Lower leg skin (tissue), 4 donors: ENCODE measurements around the gene AKAP9. TPM values are rescaled to one million over a fixed set of nuclear protein-coding genes. Genes with fewer than 3 reads are reported as not detected.

ENCODE experiments used
- DNase-seq, 2 donors: peaks; one replicate each; pipeline ENCODE4 v3.0.0-alpha.2; 2019; ENCODE audit warnings: low spot score in 2 of 2
- H3K4me3 ChIP-seq: fragments of 200-600 bp; sonication (generic); 2 replicates; pipeline ENCODE4 v1.5.1; 2017; ENCODE audit warnings: mild to moderate bottlenecking, low read depth; ENCODE audit not compliant: poor library complexity, severe bottlenecking
- POLR2A ChIP-seq, 2 donors: fragments of 450-650 bp; IDR thresholded peaks; one replicate each; pipeline ENCODE4 v1.6.1; 2016 to 2017; ENCODE audit warnings: antibody characterized with exemption in 2 of 2, mild to moderate bottlenecking in 1 of 2, moderate library complexity in 1 of 2
- WGBS, 2 donors: methylation state at CpG; one replicate each; pipeline ENCODE4 v1.1.5; 2018; 5-methylcytosine and 5-hydroxymethylcytosine counted together
- intact Hi-C: fragments of 100-400 bp; cut with DNase I; formaldehyde crosslinking; loops from one replicate; pipeline ENCODE4 v1.15.0; 2023; ENCODE audit warnings: low total_unique reads
- total RNA-seq, 4 donors: library from RNA; depleted of rRNA; stranded (reverse); fragments of >200 nt; gene quantifications; one replicate each; pipeline ENCODE4 v1.1.0, GENCODE V29; 2016
- TF ChIP-seq, protein P1 (sequence below), 3 donors: fragments of 450-650 bp; IDR thresholded peaks; one replicate each; pipeline ENCODE4 v1.5.1; 2016; ENCODE audit warnings: antibody characterized with exemption in 3 of 3, mild to moderate bottlenecking in 3 of 3, moderate library complexity in 2 of 3

AKAP9 gene
- total RNA-seq, 4 donors from 2014 or later: 52.9 to 74.8 (median 64.4) TPM

DNA sequence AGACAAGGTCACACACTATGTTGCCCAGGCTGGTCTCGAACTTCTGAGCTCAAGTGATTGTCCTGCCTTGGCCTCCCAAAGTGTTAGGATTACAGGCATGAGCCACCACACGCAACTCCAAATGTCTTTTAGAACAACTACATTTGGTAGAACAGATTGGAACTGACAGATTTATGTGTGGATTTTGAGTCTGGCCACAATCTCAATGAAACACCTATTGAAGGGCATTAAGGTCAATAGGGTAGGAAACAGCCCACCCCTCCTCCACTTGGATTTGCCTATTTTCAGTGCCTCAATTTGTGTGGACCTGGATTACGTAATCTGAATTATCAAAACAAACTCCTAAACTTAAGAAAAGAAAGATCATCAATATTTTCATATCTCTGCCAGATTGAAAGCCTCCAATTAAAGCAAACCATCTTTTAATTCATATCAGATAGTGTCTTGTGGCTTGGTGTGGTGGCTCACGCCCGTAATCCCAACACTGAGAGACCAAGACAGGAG is 209.1 kb downstream of the AKAP9 start:
- no peak for DNase-seq
- TF ChIP-seq, protein P1, sequence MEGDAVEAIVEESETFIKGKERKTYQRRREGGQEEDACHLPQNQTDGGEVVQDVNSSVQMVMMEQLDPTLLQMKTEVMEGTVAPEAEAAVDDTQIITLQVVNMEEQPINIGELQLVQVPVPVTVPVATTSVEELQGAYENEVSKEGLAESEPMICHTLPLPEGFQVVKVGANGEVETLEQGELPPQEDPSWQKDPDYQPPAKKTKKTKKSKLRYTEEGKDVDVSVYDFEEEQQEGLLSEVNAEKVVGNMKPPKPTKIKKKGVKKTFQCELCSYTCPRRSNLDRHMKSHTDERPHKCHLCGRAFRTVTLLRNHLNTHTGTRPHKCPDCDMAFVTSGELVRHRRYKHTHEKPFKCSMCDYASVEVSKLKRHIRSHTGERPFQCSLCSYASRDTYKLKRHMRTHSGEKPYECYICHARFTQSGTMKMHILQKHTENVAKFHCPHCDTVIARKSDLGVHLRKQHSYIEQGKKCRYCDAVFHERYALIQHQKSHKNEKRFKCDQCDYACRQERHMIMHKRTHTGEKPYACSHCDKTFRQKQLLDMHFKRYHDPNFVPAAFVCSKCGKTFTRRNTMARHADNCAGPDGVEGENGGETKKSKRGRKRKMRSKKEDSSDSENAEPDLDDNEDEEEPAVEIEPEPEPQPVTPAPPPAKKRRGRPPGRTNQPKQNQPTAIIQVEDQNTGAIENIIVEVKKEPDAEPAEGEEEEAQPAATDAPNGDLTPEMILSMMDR (IDR thresholded peaks at IDR 0.05): no peak
- TF ChIP-seq POLR2A (IDR thresholded peaks at IDR 0.05): no peak
- 91 to 97% methylated on average over 5 of the region's 5 CpGs for WGBS, 2 donors
- intact Hi-C loops: no loop called here
- H3K4me3 ChIP-seq: no peak overlapping the region

DNA sequence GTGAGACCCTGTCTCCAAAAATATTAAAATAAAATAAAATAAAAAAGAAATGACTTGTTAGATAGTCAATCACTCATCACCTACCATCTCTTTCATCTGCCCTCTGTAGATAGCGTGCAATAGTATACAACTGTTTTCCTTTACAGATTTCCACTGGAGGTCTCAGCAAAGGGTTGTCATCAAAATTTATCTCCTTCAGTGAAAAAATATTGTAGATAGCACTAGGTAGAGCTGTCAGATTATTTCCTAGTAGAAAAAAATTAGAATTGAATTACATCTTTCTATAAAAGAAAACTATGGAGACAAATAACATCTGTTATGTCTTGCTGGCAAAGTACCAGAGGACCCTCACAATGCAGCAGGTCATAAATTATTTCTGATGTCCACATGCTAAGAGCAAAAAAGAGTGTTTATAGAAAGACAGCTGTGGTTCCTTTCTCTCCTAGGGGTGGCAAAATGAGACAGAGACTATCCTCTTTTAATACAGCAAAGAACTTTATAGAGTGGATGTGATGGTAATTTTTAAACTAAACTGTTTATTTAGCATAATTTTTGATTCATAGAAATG is 209.9 kb downstream of the AKAP9 start:
- WGBS, 2 donors: 76 to 80% methylated on average over 1 of the region's 1 CpG
- DNase-seq: no peak
- H3K4me3 ChIP-seq: no peak overlapping the region
- intact Hi-C loops: no loop called here
- TF ChIP-seq, protein P1 (IDR thresholded peaks at IDR 0.05): no peak
- TF ChIP-seq POLR2A (IDR thresholded peaks at IDR 0.05): no peak

DNA sequence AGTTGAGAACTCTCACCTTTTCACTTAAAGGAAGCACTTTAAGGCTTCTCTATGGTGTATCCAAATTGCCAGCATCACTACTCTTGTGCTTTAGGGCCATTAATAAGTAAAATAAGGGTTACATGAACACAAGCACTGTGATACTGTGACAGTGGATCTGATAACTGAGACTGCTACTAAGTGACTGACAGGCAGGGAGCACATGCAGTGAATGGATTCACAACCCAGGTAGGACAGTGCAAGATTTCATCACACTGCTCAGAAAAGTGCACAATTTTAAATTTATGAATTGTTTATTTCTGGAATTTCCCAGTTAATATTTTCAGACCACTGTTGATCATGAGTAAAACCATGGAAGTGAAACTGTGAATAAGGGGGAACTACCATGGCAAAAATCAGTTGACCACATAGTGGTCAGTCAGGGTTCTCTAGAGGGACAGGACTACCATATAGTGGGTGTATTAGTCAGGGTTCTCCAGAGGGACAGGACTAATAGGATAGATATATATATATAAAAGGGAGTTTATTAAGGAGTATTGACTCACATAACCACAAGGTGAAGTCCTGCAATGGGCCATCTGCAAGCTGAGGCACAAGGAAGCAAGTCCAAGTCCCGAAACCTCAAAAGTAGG is 214.6 kb downstream of the AKAP9 start:
- DNase-seq: no peak
- no peak overlapping the region for H3K4me3 ChIP-seq
- WGBS, 2 donors: 86 to 100% methylated on average over 1 of the region's 1 CpG
- TF ChIP-seq, protein P1 (IDR thresholded peaks at IDR 0.05): no peak
- intact Hi-C loops: no loop called here

DNA sequence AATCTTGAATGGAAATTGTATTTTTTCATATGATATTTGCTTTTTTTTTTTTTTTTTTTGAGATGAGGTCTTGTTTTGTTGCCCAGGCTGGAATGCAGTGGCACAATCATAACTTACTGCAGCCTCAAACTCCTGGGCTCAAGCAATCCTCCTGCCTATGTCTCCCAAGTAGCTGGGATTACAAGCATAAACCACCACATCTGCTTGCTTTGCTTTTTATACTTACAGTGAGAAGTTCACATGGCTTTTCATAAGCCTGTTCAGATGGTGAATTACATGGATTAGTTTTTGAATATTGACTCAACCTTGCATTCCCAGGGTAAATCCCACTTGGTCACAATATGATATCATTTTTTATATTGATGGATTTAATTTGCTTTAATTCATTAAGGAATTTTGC is 216.3 kb downstream of the AKAP9 start:
- no peak for DNase-seq
- intact Hi-C loops: no loop called here
- TF ChIP-seq, protein P1 (IDR thresholded peaks at IDR 0.05): no peak
- TF ChIP-seq POLR2A (IDR thresholded peaks at IDR 0.05): no peak
- H3K4me3 ChIP-seq: no peak overlapping the region

DNA sequence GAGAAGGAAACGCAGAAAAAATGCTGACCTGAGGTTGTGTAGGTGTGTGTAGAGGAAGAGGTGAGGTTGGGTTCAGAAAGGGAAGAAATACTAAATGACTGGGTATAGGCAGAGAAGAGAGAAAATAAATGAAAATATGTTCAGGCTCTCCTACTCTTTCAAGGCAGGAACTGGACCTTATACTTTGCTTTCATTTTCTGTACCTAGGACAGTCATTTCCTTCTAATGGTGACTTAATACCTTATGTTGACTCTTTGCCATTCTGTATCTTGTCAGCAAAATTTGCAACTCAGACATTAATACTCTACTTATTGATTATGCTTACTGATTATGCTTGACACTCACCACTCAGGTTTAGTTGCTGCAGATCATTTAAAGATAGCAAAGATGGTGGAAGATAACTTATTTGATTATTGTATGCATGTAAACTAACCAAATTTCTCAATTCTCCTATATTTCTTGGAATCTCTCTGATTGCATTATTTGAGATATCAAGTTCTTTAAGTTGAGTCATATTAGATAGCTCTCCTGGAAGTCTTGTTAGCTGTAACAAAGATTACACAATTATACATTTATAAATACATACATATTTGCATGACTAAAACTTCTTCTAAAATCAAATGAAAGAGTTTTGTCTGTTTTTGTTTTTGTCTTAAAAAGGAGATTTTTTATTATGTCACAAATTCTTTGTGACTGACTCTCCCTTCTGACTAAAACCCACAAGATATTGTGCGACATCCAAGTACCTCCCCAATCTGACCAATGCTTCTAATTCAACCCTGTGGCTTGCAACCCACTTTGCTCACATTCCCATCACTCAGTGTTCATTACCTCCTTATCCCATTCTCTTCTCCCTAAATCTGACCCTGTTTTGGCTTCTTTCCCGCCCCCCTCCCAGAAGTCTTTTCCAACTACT is 218.3 kb downstream of the AKAP9 start:
- intact Hi-C loops: no loop called here
- H3K4me3 ChIP-seq: no peak overlapping the region
- WGBS, 2 donors: 77 to 86% methylated on average over 3 of the region's 3 CpGs
- DNase-seq: no peak
- no peak for TF ChIP-seq POLR2A (IDR thresholded peaks at IDR 0.05)
- TF ChIP-seq, protein P1 (IDR thresholded peaks at IDR 0.05): no peak

Other genes with a start within 250 kb of the AKAP9 start
- 10 to 100 TPM in 1 of 4 donors, 1 to 10 TPM in 3; 4.7 to 10.7 (median 6.5) TPM for gene MTERF1, start 60.2 kb upstream of the AKAP9 start, total RNA-seq
- 10 to 100 TPM; 34.4 to 62.4 (median 52.3) TPM for gene CYP51A1, start 193.6 kb downstream of the AKAP9 start, total RNA-seq
- gene LRRD1, start 238.3 kb downstream of the AKAP9 start, total RNA-seq: under 1 TPM in 2 of 4 donors, not detected in 2; 0.13 to 0.65 TPM